Measurements from ENCODE around the gene TPST2.

DNA sequence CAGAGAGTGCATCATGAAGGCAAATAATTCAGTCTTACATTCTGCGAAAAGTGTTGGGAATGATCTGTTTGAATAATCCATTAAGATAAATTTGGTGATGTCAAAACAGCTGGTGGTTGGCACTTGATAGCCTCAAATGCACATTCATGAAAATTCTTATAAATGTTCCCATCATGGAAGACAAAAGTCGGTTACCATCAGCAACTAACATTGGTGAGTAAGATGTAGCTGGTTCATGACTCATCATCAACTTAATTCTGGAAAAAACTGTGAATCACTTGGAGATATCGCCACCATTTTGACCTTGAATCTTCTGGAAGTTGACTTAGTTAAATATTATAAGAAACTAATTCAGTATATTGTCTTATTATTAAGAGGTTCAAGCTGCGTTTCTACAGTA is 16.7 kb upstream of the TPST2 start:
- TF ChIP-seq POLR2A (IDR thresholded peaks at IDR 0.05; ENCODE audit: low read length) (no peak), GATA1 (IDR thresholded peaks at IDR 0.05; ENCODE audit: low read depth, low read length) (no peak)
